NOMO-1 treated with DMSO at 0.1 percent for 48 hours (cell line): ENCODE data around the gene PIK3C3.
"Not testable (repeated sequence)": the region's sequence is repeated elsewhere in the genome, so short reads cannot be mapped to it uniquely, and the experiment has no call there.

Experiments used
- DNase-seq: peaks from one replicate; lab custom pipeline; 2025; ENCODE audit not compliant: unreplicated experiment; lab: John Stamatoyannopoulos, UW

The PIK3C3 gene

DNA sequence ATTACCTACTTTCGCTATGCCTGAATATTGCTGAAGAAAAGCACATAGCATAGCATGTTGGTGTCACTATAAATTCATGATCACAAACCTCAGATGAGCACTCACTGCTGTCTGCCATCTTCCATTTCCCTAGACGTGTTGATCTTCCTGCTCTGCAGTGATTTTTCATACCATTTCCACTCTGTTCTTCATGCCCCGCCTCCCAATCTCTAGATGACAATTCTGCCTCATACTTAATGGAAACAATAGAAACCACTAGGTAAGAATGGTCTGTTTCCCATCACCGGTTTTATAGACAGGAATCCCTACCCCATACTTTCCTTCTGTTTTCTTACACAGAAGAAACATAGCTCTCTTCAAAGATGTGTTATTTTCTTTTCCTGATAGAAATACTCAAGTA lies 63.8 kb downstream of the PIK3C3 start:
- no peak for DNase-seq

DNA sequence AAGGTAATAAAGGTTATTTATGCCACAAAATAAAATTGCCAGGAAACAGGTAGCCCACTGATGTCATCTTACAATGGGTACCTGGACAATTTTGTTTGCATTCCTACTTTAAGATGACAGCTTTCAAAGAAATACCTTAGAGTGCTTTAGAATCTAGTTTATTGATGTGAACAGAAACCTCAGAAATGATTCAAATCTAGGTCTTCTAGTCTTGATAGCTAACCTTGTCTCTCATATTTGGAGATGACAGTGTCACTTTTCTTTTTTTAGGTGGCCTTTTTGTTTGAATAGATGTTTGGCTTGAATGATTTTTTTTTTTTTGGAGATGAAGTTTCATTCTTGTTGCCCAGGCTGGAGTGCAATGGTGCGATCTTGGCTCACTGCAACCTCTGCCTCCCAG lies 69.1 kb downstream of the PIK3C3 start:
- no peak for DNase-seq

GRCh38 chr18:42025491-42025890 lies 70.5 kb downstream of the PIK3C3 start:
- no peak for DNase-seq

DNA sequence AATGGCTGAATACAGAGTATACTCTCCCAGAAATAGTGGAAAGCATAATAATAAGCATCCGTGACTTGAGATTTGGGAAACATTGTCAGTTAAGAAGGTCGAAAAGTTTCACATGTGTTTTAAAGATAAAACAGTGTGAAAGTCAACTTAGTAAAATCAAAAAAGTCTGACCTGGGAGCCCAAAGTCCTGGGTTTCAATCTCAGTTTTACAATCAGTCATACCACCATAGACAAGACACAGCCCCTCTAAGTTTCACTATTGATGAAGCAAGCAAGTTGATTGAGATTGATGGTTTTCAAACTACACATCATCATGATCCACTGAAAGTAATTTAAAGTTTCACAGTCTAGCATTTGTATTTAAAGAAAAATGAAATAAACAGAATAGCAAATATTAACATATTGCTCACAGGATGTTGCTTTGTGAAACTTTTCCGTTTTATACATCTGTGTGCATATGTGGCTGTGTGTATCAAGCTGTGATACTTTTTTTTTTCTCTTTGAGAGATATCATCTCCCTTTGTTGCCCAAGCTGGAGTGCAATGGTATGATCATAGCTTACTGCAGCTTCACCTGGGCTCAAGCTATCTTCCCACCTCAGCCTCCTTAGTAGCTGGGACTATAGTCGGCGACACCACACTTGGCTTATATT lies 71.1 kb downstream of the PIK3C3 start:
- no peak for DNase-seq

- DNase-seq: peak; percentile 27
These were observed 73.3 kb downstream of the PIK3C3 start for GRCh38 chr18:42028247-42028832.

DNA sequence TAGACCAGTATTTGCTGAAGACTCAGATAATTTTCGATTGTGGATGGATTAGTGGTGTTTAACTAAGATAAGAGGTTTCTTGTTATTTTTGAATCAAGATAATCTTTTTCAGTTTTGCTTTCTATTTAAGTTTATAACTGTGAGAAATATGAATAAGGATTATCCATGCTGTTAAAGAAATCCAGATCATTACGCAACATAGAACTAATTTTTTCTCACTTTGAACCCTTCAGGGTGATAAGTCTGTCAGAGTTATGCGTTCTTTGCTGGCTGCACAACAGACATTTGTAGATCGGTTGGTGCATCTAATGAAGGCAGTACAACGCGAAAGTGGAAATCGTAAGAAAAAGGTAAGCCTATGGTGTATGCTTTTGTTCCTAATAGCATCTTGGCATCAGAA lies 74.1 kb downstream of the PIK3C3 start:
- no peak for DNase-seq

DNA sequence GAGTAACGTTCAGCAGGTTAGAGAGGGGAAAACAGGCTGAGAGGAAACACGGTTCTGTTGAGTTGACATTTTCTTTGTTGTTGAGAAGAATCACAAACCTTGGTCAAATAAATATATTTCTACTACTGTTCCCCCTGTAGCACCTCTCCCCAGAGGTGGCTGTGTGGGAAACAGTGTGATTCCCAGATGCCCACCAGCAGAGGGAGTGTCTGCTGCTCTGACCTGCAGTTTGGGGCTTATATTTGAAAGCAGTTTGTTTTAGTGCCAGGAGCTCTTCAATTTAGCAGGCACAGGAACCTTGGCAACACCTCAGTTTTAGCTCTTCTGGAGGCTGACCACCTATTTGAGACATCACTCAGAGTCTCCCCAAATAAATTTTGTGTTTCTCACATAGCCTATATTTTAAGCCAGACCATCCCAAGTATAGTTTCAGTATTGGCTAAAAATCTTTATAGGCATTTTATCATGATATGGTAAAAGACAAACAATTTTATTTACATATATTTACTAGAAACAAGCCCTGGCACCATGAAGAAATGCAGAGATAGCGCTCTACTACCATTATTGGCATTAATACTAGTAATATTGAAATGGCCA lies 75.7 kb downstream of the PIK3C3 start:
- no peak for DNase-seq

DNA sequence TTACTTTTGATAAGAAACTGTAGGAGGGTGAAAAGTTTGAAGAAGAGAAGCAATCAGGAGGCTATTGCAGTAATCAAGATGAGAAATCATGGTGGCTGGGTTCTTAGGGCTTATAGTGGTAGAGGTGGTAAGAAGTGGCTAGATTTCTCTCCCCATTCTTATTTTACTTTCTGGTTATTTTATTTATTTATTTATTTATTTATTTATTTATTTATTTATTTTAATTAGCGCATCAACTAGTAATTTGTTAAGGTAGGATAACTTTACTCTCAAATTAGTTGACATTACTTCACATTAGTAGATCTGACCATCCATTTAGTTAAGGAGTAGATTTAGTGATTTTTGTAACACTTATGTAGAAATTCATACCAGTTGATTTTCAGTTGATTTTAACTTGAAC lies 77.4 kb downstream of the PIK3C3 start:
- DNase-seq: no peak

- DNase-seq: no peak
These were observed 78.2 kb downstream of the PIK3C3 start for GRCh38 chr18:42033137-42033810.

DNA sequence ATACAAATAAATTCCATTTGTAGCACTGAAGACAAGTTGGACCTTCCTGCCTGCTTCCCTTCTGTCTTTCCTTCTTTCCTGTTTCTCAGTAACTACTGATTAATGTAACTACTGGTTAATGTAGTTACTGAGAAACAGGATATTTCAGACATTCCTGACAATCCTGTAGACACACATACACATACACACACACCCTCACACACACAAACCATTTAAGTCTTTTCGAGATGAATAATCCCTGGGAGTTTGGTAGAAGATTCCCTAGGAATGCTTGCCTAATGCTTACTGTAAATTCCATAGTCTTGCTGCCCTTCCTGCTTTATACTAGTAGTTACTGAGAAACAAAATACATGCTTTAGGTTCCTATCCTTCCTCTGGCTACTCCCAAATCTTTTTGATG lies 83.9 kb downstream of the PIK3C3 start:
- no peak for DNase-seq

DNA sequence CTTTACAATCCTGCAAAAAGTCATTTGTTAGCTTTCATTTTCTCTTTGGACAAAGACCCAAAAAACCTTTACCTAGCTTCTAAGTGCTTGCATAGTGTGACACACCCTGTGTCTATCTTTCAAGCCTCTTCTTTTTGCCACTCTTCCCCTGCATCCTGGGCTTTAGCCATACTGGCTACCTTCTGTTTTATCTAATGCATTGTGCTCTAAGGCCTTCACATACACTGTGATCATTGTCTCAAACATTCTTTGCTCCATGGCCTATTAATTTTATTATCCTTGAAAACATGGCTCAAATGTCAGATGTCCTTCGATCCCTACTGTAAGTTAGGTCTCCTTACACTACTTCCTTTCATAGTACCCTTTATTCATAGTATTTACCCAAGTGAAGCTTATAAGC lies 84.4 kb downstream of the PIK3C3 start:
- DNase-seq: no peak

DNA sequence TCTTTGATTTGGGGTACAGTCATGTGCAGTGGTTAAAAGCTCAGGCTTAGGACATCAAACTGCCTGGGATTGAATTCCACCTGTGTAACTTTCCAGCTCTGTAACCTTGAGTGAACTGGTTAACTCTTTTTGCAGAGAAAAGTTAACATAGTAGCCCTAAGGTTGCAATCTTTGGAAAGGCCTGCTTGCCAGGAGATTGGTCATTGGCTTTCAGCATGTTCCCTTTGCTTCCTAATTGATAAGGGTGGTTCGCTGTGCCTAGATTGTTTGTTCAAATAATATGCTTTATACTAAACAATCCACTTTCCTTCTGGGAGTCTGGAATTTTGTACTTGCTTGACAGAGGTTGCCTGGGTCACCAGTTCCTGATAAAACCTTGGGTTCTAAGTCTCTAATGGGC lies 86.8 kb downstream of the PIK3C3 start:
- DNase-seq: no peak

- DNase-seq: no peak
These were observed 90.3 kb downstream of the PIK3C3 start for GRCh38 chr18:42045346-42045745.

- no peak for DNase-seq
These were observed 92.7 kb downstream of the PIK3C3 start for GRCh38 chr18:42047721-42048120.

GRCh38 chr18:42048158-42048557 lies 93.1 kb downstream of the PIK3C3 start:
- peak; percentile 84 for DNase-seq

- not testable (repeated sequence) for DNase-seq
These were observed 94.5 kb downstream of the PIK3C3 start for GRCh38 chr18:42049536-42049935.

DNA sequence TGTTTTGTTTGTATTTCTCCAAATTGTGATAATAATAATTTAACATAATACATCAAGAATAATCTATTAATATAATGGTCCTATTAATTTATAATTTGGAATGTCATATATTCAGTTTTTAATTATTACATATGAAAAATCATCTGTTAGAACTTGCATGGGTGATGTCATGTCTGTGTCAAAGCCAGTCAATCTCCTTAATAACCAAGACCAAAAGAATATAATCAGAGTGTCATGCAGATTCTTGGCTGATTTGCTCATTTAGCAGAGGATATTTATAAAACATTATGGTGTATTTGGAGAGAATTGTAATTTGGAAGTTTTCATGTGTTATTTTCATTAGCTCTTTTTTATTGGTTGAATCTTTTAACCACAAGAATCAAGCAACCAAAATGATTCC lies 96.4 kb downstream of the PIK3C3 start:
- no peak for DNase-seq

DNA sequence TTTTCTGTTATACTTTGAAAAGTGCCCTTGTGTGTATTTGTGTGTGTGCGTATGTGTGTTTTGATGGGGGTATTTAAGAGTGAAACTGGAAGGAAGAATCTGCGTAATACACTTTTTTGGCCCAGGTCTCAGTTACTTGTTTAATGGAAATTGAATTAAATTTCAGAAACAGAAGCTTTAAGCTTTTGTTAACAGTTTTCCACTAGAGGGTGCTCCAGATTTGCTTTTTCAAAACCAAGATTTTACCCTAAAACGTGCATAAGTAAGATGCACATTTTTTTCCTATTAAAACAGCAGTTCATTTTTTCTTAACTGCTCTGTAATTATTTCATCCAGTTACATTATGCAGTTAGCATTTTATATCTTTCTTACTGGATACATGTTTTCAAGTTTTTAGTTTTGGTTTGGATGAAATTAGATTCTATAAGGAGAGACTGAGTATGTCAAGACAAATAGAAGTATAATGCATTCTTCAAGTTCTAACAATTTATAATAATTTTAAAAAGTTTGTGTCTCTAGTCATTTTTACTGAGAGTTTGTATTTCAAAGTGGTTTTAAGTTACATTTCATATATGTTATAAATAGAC lies 97.2 kb downstream of the PIK3C3 start:
- peak; percentile 19 for DNase-seq

DNA sequence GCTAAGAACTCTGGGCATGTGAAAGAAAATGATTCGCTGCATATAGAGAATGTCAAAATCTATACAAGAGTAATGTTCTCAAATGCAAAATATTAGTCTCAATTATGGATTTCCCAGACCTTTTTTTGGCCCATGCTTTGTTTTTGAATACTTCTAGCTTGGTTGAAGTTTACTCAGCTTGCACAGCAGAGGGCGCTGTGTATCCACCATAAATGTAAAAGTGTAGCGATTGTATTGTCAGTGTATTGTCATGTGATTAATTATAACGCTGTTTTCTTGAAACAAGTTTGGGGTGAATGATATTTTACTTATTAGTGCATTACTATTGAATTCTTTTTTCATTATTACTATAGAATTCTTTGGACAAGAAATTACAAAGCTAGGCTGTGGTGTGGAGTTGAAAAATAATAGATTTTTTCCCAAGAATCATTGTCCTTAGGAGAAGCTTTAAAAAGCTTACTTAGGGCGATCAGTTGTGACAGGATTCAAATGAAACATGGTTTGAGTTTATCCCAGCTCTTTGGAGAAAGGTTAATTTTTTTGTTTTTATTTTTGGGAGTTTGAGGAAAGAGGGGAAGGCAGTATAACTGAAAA lies 98.3 kb downstream of the PIK3C3 start:
- DNase-seq: peak; percentile 59

GRCh38 chr18:42064109-42064508 lies 109.1 kb downstream of the PIK3C3 start:
- no peak for DNase-seq

GRCh38 chr18:42067518-42067917 lies 112.5 kb downstream of the PIK3C3 start:
- DNase-seq: no peak
